GM21619 (cell line): ENCODE data around the gene AMBRA1.

ENCODE experiments used
- ATAC-seq: cut with Tn5 transposase; IDR thresholded peaks from one replicate; pipeline ENCODE4 v1.9.1; 2021; ENCODE audit not compliant: unreplicated experiment

AMBRA1 gene

DNA sequence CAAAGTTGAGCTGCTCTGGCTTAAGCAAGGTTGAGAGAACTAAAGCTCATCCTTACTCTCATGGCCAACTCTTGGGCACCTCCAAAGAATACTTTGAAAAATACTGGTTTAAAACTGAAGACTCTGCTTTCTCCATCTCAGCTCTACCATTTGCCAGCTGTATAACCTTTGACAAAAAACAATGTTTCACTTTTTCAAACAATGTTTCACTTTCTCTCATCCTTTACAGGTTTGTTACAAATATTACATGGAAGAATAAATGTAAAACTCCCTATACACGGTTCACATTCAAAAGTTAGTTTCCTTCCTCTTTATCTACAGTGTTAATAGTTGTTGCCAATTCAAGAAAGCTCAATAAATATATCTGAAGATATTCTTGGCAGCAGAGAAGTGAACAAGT, 19.2 kb downstream of the AMBRA1 start:
- no peak for ATAC-seq

- no peak for ATAC-seq
Measured at GRCh38 chr11:46570790-46571398, 22.9 kb downstream of the AMBRA1 start.

GRCh38 chr11:46565232-46565840, 28.5 kb downstream of the AMBRA1 start:
- ATAC-seq = no peak

GRCh38 chr11:46564459-46564858, 29.4 kb downstream of the AMBRA1 start:
- ATAC-seq = no peak

GRCh38 chr11:46562527-46562926, 31.3 kb downstream of the AMBRA1 start:
- ATAC-seq = no peak

DNA sequence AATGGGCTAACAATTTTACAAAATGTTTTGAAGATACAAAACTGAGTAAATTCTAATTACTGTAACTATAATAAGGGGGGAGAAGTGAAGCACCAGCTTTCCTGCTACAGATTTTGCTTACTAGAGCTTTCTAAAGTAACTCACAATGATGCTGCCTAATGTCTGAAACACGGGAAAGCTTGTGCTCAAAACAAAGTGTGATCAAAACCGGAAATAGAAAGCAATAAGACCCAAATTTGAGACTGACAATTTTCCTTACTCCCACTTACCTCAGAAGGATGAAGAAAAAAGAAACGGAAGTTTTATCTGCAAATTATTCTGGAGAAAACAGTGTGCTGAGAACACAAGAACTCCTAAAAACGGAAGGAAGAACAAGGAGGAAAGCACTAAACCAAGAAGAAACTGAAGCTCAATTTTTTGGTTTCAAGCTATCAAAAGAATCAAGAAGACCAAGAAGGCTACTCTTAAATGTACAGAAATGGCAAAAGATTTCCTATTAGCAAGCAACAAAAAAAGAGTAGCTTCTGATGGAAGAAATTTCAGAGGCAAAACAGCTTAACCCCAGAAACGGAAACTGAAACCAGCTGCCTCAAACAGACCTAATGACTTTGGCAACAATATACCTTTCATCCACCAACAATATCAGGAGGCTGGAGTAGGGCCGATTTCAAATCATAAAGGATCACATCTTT, 33.4 kb downstream of the AMBRA1 start:
- peak; percentile 56 for ATAC-seq

GRCh38 chr11:46559815-46560214, 34.0 kb downstream of the AMBRA1 start:
- no peak for ATAC-seq

- ATAC-seq = no peak
Measured at GRCh38 chr11:46557684-46558151, 36.1 kb downstream of the AMBRA1 start.

GRCh38 chr11:46555267-46556054, 38.4 kb downstream of the AMBRA1 start:
- ATAC-seq = peak; percentile 54

- no peak for ATAC-seq
Measured at GRCh38 chr11:46554213-46555147, 39.3 kb downstream of the AMBRA1 start.

- no peak for ATAC-seq
Measured at GRCh38 chr11:46553814-46554212, 40.0 kb downstream of the AMBRA1 start.

GRCh38 chr11:46551261-46551660, 42.6 kb downstream of the AMBRA1 start:
- no peak for ATAC-seq

DNA sequence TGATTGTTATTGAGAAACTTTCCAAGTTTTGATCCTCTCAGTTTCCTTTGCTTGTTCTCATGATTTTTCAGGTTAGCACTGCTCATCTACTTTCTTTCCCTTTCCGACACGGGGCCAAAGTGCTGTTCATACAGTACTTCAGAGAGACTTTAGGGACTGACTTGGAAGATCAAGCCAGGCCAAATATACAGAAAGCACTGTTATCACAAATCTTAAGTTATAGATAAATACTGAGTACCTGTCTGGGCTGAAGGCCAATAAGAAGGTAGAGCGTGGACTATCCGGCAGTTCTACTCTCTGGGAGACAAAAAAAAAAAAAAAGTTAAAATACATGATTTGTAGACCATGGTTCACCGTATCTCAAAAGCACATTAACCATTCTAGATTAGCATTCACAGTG, 46.2 kb downstream of the AMBRA1 start:
- ATAC-seq = no peak

- ATAC-seq = no peak
Measured at GRCh38 chr11:46543564-46543963, 50.3 kb downstream of the AMBRA1 start.

- ATAC-seq = no peak
Measured at GRCh38 chr11:46541593-46542371, 52.0 kb downstream of the AMBRA1 start.

DNA sequence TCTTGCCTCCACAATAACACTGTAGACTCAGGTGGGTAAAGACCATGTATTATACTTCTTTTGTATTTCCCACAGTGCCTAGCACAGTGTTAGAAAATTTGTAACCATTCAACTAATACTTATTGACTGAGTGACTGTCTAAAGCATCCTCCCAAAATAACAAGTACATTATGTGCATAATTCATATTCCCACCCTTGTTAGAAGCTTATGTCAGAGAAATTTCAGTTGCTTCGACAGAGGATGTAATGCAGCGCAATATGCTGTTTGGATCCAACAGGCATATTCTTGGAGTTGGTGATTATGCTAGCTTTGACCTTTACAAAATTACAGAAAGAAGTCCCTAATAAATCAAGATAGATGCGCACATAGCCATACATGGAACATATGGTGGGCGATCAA, 53.0 kb downstream of the AMBRA1 start:
- ATAC-seq = no peak

DNA sequence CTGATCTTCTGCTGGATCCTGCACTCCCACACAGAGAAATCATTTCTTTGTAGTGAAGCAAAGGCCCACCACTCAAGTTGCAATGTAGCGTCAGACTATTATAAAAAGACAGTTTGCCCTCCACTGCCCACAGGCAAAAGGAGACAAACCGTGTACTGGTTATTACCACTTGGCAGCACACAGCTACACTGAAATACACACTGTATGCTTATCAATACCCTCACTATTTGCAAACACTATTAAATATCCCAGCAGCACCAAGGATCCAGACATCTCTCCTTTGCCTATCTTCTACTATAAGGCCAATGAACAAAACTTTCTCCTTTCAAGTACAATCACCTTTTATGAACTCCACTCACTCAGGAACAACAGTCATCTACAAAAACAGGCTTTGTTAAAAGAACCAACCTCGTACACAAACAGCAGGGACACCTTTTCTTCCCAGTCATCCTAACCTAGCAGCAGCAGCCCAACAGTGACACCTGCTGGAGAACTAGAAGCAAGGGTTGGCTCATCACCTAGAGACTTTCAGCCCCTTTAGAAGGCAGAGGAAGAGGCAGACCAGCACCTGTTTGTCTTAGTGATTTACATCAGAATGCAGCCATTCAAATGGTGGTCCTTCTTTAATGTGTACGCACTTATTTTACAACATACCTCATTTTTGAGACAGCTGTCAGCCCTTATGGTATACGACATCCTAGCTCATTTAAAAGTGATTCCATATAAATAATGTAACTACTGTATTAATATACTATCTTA, 56.1 kb downstream of the AMBRA1 start:
- no peak for ATAC-seq

- ATAC-seq = no peak
Measured at GRCh38 chr11:46537121-46537520, 56.7 kb downstream of the AMBRA1 start.

GRCh38 chr11:46535688-46536087, 58.1 kb downstream of the AMBRA1 start:
- ATAC-seq = no peak
